GM19023 (cell line): Measurements from ENCODE around the gene NYAP1.
"Not testable (repeated sequence)": the region's sequence is repeated elsewhere in the genome, so short reads cannot be mapped to it uniquely, and the experiment has no call there.

Experiments
- ATAC-seq: cut with Tn5 transposase; IDR thresholded peaks from one replicate; pipeline ENCODE4 v1.9.1; 2021; ENCODE audit warnings: mild to moderate bottlenecking, moderate library complexity; ENCODE audit not compliant: unreplicated experiment

The NYAP1 gene

GRCh38 chr7:100509231-100509630 is 25.5 kb downstream of the NYAP1 start:
- no peak for ATAC-seq

- ATAC-seq, result no peak
Measured at GRCh38 chr7:100510437-100511239, 26.9 kb downstream of the NYAP1 start.

GRCh38 chr7:100513212-100513810 is 29.6 kb downstream of the NYAP1 start:
- ATAC-seq, result no peak

- ATAC-seq, result no peak
Measured at GRCh38 chr7:100515072-100515532, 31.4 kb downstream of the NYAP1 start.

GRCh38 chr7:100516135-100516812 is 32.5 kb downstream of the NYAP1 start:
- ATAC-seq, result peak; percentile 55

- ATAC-seq, result no peak
Measured at GRCh38 chr7:100517305-100517704, 33.6 kb downstream of the NYAP1 start.

GRCh38 chr7:100519580-100519979 is 35.9 kb downstream of the NYAP1 start:
- ATAC-seq, result no peak

GRCh38 chr7:100520138-100520537 is 36.4 kb downstream of the NYAP1 start:
- no peak for ATAC-seq

GRCh38 chr7:100521076-100521475 is 37.3 kb downstream of the NYAP1 start:
- no peak for ATAC-seq

GRCh38 chr7:100521909-100522593 is 38.3 kb downstream of the NYAP1 start:
- not testable (repeated sequence) for ATAC-seq

- ATAC-seq, result not testable (repeated sequence)
Measured at GRCh38 chr7:100523192-100523591, 39.5 kb downstream of the NYAP1 start.

GRCh38 chr7:100528108-100528866 is 44.6 kb downstream of the NYAP1 start:
- not testable (repeated sequence) for ATAC-seq

- ATAC-seq, result no peak
Measured at GRCh38 chr7:100532165-100533022, 48.7 kb downstream of the NYAP1 start.

- ATAC-seq, result not testable (repeated sequence)
Measured at GRCh38 chr7:100535982-100536381, 52.3 kb downstream of the NYAP1 start.

- ATAC-seq, result not testable (repeated sequence)
Measured at GRCh38 chr7:100536695-100537094, 53.0 kb downstream of the NYAP1 start.

GRCh38 chr7:100538348-100538653 is 54.6 kb downstream of the NYAP1 start:
- no peak for ATAC-seq

- ATAC-seq, result peak; percentile 95
Measured at GRCh38 chr7:100538654-100539435, 55.1 kb downstream of the NYAP1 start, which contains the start of gene AGFG2. TSS of gene AGFG2 (plus strand) at chr7:100539203. CDS start at chr7:100539347, 144 bp downstream.

GRCh38 chr7:100539436-100540006 is 55.8 kb downstream of the NYAP1 start:
- no peak for ATAC-seq
